ENCODE results near the gene ABCC11.

DNA sequence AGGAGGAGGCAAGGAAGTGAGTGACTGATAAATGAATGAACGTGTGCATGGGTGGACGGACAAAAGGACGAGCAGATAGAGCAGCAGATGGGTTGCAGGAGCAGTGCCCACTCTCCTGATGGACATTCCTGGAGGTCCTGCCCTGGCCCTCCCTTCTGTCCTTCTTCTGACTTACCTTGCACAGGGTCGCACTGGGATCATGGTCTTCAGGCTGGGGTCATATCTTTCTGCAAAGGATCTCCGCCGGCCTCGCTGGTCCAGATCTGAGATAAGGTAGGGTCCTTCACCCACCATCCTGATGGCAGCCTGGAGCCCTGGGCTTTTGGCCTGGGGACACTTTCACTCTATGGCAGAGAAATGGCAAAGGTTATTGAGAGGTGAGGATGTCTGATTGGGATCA lies 101.2 kb downstream of the ABCC11 start:
- TF ChIP-seq SIN3A (IDR thresholded peaks at IDR 0.05; ENCODE audit: borderline replicate concordance, insufficient read depth, low read length) (no peak), TAF1 (IDR thresholded peaks at IDR 0.05; ENCODE audit: borderline replicate concordance, insufficient read depth, low read length) (no peak)

Measured in PFSK-1 (cell line).